ENCODE measurements around the gene C1orf21. TPM values are rescaled to one million over a fixed set of nuclear protein-coding genes. Genes with fewer than 3 reads are reported as not detected.

The C1orf21 gene
- polyA plus RNA-seq, 1 of the 3 experiments (the other 2 are of a cell fraction) = 4.8 TPM

- TF ChIP-seq FOXM1 (IDR thresholded peaks at IDR 0.05; ENCODE audit: low read depth) = no peak
- peak; percentile 26; the same call in 1 of the 2 replicates for TF ChIP-seq POLR2AphosphoS5 (IDR thresholded peaks at IDR 0.05; ENCODE audit: low read depth, low read length)
- TF ChIP-seq USF1 (IDR thresholded peaks at IDR 0.05; ENCODE audit: borderline replicate concordance, low read depth) = no peak
- no peak for TF ChIP-seq TEAD4 (IDR thresholded peaks at IDR 0.05; ENCODE audit: borderline replicate concordance, insufficient read depth)
- no peak for TF ChIP-seq JUND (IDR thresholded peaks at IDR 0.05)
- no peak for TF ChIP-seq SIN3A (IDR thresholded peaks at IDR 0.05; ENCODE audit: borderline replicate concordance, low read depth, low read length)
- no peak for TF ChIP-seq FOSL2 (IDR thresholded peaks at IDR 0.05; ENCODE audit: borderline replicate concordance, low read depth)
- TF ChIP-seq ELF1 (IDR thresholded peaks at IDR 0.05) = no peak
- no peak for TF ChIP-seq EP300 (IDR thresholded peaks at IDR 0.05; ENCODE audit: borderline replicate concordance in 1 of 2, low read depth in 1 of 2, low read length in 1 of 2)
- no peak for TF ChIP-seq FOXJ3 (CRISPR knock-in tag; IDR thresholded peaks at IDR 0.05)
- no peak for TF ChIP-seq CTCF (IDR thresholded peaks at IDR 0.05)
- no peak for TF ChIP-seq TCF12 (IDR thresholded peaks at IDR 0.05)
- no peak for TF ChIP-seq MAX (IDR thresholded peaks at IDR 0.05; ENCODE audit: low read depth)
- TF ChIP-seq IRF3 (IDR thresholded peaks at IDR 0.05; ENCODE audit: low read depth, low read length) = no peak
- TF ChIP-seq RCOR1 (IDR thresholded peaks at IDR 0.05; ENCODE audit: low read length) = no peak
- TF ChIP-seq GABPA (IDR thresholded peaks at IDR 0.05; ENCODE audit: low read depth) = no peak
- TF ChIP-seq USF2 (IDR thresholded peaks at IDR 0.05; ENCODE audit: borderline replicate concordance, low read depth, low read length) = no peak
- no peak for TF ChIP-seq CHD2 (IDR thresholded peaks at IDR 0.05; ENCODE audit: low read length, partially characterized antibody)
- no peak for TF ChIP-seq YY1 (IDR thresholded peaks at IDR 0.05; ENCODE audit: low read depth)
- no peak for TF ChIP-seq EZH2phosphoT487 (IDR thresholded peaks at IDR 0.05; ENCODE audit: borderline replicate concordance, low read depth)
- no peak for TF ChIP-seq MXI1 (IDR thresholded peaks at IDR 0.05; ENCODE audit: low read depth, low read length)
- no peak; the same call in 1 of the 2 replicates for TF ChIP-seq SMC3 (IDR thresholded peaks at IDR 0.05; ENCODE audit: low read depth, low read length)
- TF ChIP-seq GATA2 (CRISPR knock-in tag; IDR thresholded peaks at IDR 0.05) = no peak
Measured at GRCh38 chr1:184387069-184387475, 243 bp downstream of the C1orf21 start (continued).

Measured in SK-N-SH (cell line).